ENCODE data around the gene SUMO3. TPM values are rescaled to one million over a fixed set of nuclear protein-coding genes. Genes with fewer than 3 reads are reported as not detected.

SUMO3 gene
- total RNA-seq = 81.5 and 102 TPM in 2 replicates

DNA sequence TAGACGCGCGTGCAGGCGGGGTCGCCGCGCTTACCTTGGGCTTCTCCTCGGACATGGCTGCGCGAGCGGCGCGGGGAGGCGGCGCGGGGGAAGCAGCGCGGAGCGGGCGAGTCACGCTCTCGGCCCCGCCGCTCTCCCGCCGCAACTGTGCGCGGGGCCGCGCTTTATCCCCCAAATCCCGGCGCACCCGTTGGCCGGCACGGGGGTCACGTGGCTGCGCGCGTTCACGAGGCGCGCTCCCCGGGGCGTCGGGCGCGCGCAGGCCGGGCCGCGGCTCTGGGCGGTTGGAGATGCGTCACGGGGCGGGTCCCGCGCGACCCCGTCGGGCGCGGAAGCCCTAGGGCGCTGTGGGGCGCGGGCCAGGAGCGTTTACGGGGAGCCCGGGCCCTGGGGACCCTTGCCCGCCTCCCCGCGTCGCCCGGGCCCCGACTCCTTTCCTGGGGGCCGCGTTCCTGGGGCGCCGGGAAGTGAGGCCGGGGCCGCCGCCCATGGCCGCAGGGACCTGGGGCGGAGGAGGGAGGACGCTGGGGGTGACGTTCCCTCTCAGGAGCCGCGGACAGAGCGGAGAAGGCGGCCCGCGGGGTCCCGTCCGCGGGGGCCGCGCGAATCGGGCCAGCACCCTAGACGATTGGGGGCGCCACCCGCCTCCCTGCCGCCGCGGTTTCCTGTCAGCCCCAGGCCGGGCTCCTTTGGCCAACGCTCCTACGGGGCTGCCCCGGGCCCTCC lies at the start of gene SUMO3:
TSS of gene SUMO3 (minus strand) at position 149 of the 726 bp plus-strand sequence. CDS start at position 55, 94 bp downstream.
- DNase-seq (ENCODE audit: low read depth) = peak; percentile 80
- TF ChIP-seq, protein P1, sequence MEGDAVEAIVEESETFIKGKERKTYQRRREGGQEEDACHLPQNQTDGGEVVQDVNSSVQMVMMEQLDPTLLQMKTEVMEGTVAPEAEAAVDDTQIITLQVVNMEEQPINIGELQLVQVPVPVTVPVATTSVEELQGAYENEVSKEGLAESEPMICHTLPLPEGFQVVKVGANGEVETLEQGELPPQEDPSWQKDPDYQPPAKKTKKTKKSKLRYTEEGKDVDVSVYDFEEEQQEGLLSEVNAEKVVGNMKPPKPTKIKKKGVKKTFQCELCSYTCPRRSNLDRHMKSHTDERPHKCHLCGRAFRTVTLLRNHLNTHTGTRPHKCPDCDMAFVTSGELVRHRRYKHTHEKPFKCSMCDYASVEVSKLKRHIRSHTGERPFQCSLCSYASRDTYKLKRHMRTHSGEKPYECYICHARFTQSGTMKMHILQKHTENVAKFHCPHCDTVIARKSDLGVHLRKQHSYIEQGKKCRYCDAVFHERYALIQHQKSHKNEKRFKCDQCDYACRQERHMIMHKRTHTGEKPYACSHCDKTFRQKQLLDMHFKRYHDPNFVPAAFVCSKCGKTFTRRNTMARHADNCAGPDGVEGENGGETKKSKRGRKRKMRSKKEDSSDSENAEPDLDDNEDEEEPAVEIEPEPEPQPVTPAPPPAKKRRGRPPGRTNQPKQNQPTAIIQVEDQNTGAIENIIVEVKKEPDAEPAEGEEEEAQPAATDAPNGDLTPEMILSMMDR (IDR thresholded peaks at IDR 0.05; ENCODE audit: insufficient read depth, low read depth, low read length) = no peak
- H3K4me3 ChIP-seq (ENCODE audit: low read depth, low read length) = peak within 1 kb of the TSS; percentile 74

- H3K4me3 ChIP-seq (ENCODE audit: low read depth, low read length) = no peak overlapping the region
- DNase-seq (ENCODE audit: low read depth) = no peak
- TF ChIP-seq, protein P1 (IDR thresholded peaks at IDR 0.05; ENCODE audit: insufficient read depth, low read depth, low read length) = no peak
Observed at GRCh38 chr21:44867464-44867863, 49.6 kb upstream of the SUMO3 start.

GRCh38 chr21:44866780-44867179 lies 48.9 kb upstream of the SUMO3 start:
- peak; percentile 49 for DNase-seq (ENCODE audit: low read depth)
- TF ChIP-seq, protein P1 (IDR thresholded peaks at IDR 0.05; ENCODE audit: insufficient read depth, low read depth, low read length) = no peak
- H3K4me3 ChIP-seq (ENCODE audit: low read depth, low read length) = no peak overlapping the region

DNA sequence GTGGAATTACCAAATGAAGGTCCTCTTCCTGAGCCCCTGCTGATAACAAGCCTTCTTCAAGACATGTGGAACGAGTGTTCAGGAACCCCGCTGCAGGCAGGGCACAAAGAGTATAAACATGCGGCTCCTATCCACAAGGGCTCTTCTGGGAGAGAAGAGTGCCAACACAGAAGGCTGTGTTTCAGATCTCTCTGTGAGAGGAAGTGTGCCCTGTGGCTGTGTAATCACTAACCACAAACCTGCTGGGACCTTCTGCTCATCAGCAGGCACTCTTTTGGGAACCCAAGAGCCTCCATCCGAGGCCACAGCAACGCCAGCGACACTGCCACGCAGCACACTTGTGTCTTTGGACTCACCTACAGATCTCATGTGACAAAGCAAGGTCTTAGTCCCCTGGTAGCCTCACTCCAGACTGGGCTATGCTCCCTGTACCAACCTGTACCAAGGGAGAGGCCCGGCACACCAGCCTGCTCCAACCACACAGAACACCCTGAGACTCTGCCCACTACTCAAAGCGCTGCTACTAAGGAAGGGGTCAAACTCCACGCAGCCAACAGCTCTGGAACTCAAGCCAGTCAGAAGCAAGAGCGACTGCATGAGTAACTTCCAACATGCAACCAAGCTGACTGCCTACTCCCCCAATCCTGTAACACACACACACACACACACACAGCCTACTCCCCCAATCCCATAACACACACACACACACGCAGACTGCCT lies 47.9 kb upstream of the SUMO3 start:
- TF ChIP-seq, protein P1 (IDR thresholded peaks at IDR 0.05; ENCODE audit: insufficient read depth, low read depth, low read length) = no peak

GRCh38 chr21:44862869-44863685 lies 45.2 kb upstream of the SUMO3 start:
- TF ChIP-seq, protein P1 (IDR thresholded peaks at IDR 0.05; ENCODE audit: insufficient read depth, low read depth, low read length) = no peak
- DNase-seq (ENCODE audit: low read depth) = no peak
- no peak overlapping the region for H3K4me3 ChIP-seq (ENCODE audit: low read depth, low read length)

More for the DNA sequence above, 47.9 kb upstream of the SUMO3 start:
- no peak overlapping the region for H3K4me3 ChIP-seq (ENCODE audit: low read depth, low read length)
- no peak for DNase-seq (ENCODE audit: low read depth)

- H3K4me3 ChIP-seq (ENCODE audit: low read depth, low read length) = no peak overlapping the region
- DNase-seq (ENCODE audit: low read depth) = no peak
- TF ChIP-seq, protein P1 (IDR thresholded peaks at IDR 0.05; ENCODE audit: insufficient read depth, low read depth, low read length) = no peak
Observed at GRCh38 chr21:44858791-44859190, 40.9 kb upstream of the SUMO3 start.
